ENCODE results near the gene PCDHGB1.

The PCDHGB1 gene

GRCh38 chr5:141355641-141356040 is 5.7 kb downstream of the PCDHGB1 start:
- Histone ChIP-seq H3K4me3 (ENCODE audit: low read length) (no peak overlapping the region), H3K4me1 (ENCODE audit: control insufficient read depth, insufficient read depth, low read length) (no peaks in the 10 kb centered on the region), H3K27me3 (ENCODE audit: control insufficient read depth, insufficient read depth, low read length) (peaks cover 7% of the 10 kb centered on the region), H3K36me3 (ENCODE audit: control insufficient read depth, insufficient read depth, low read length) (no peaks in the 10 kb centered on the region), H3K9ac (ENCODE audit: low read length) (no peak overlapping the region), H3K9me3 (ENCODE audit: control insufficient read depth, low read length) (peaks cover 16% of the 10 kb centered on the region)

GRCh38 chr5:141356133-141356532 is 6.2 kb downstream of the PCDHGB1 start:
- Histone ChIP-seq H3K9ac (ENCODE audit: low read length) (no peak overlapping the region), H3K4me1 (ENCODE audit: control insufficient read depth, insufficient read depth, low read length) (no peaks in the 10 kb centered on the region), H3K27me3 (ENCODE audit: control insufficient read depth, insufficient read depth, low read length) (peaks cover 4% of the 10 kb centered on the region), H3K9me3 (ENCODE audit: control insufficient read depth, low read length) (peaks cover 18% of the 10 kb centered on the region), H3K36me3 (ENCODE audit: control insufficient read depth, insufficient read depth, low read length) (no peaks in the 10 kb centered on the region), H3K4me3 (ENCODE audit: low read length) (no peak overlapping the region)

GRCh38 chr5:141356950-141357349 is 7.1 kb downstream of the PCDHGB1 start:
- H3K9me3 ChIP-seq (ENCODE audit: control insufficient read depth, low read length): peaks cover 18% of the 10 kb centered on the region
- H3K4me1 ChIP-seq (ENCODE audit: control insufficient read depth, insufficient read depth, low read length): no peaks in the 10 kb centered on the region
- no peak overlapping the region for H3K4me3 ChIP-seq (ENCODE audit: low read length)

GRCh38 chr5:141359790-141360426 is 10.0 kb downstream of the PCDHGB1 start, which contains the start of gene PCDHGB2:
Gene PCDHGB2, plus strand, starts transcription at chr5:141359994. Its CDS starts 142 bp downstream, at chr5:141360136.
- no peak within 1 kb of the TSS for H3K4me3 ChIP-seq (ENCODE audit: low read length)
- no peak within 1 kb of the TSS for H3K9ac ChIP-seq (ENCODE audit: low read length)
- H3K36me3 ChIP-seq (ENCODE audit: control insufficient read depth, insufficient read depth, low read length): no peaks in the 10 kb centered on the region
- H3K9me3 ChIP-seq (ENCODE audit: control insufficient read depth, low read length): peaks cover 17% of the 10 kb centered on the region
- H3K4me1 ChIP-seq (ENCODE audit: control insufficient read depth, insufficient read depth, low read length): no peaks in the 10 kb centered on the region
- H3K27me3 ChIP-seq (ENCODE audit: control insufficient read depth, insufficient read depth, low read length): peaks cover 21% of the 10 kb centered on the region

More at GRCh38 chr5:141356950-141357349, 7.1 kb downstream of the PCDHGB1 start:
- no peak overlapping the region for H3K9ac ChIP-seq (ENCODE audit: low read length)
- peaks cover 8% of the 10 kb centered on the region for H3K27me3 ChIP-seq (ENCODE audit: control insufficient read depth, insufficient read depth, low read length)
- H3K36me3 ChIP-seq (ENCODE audit: control insufficient read depth, insufficient read depth, low read length): no peaks in the 10 kb centered on the region

- peaks cover 25% of the 10 kb centered on the region for H3K9me3 ChIP-seq (ENCODE audit: control insufficient read depth, low read length)
- no peaks in the 10 kb centered on the region for H3K4me1 ChIP-seq (ENCODE audit: control insufficient read depth, insufficient read depth, low read length)
Observed at GRCh38 chr5:141360685-141361084, 10.8 kb downstream of the PCDHGB1 start.

GRCh38 chr5:141362719-141363118 is 12.8 kb downstream of the PCDHGB1 start:
- no peaks in the 10 kb centered on the region for H3K4me1 ChIP-seq (ENCODE audit: control insufficient read depth, insufficient read depth, low read length)
- no peak overlapping the region for H3K9ac ChIP-seq (ENCODE audit: low read length)
- peaks cover 36% of the 10 kb centered on the region for H3K27me3 ChIP-seq (ENCODE audit: control insufficient read depth, insufficient read depth, low read length)
- H3K4me3 ChIP-seq (ENCODE audit: low read length): no peak overlapping the region
- H3K36me3 ChIP-seq (ENCODE audit: control insufficient read depth, insufficient read depth, low read length): no peaks in the 10 kb centered on the region
- peaks cover 27% of the 10 kb centered on the region for H3K9me3 ChIP-seq (ENCODE audit: control insufficient read depth, low read length)

More at GRCh38 chr5:141360685-141361084, 10.8 kb downstream of the PCDHGB1 start:
- Histone ChIP-seq H3K27me3 (ENCODE audit: control insufficient read depth, insufficient read depth, low read length) (peaks cover 27% of the 10 kb centered on the region), H3K9ac (ENCODE audit: low read length) (no peak overlapping the region), H3K36me3 (ENCODE audit: control insufficient read depth, insufficient read depth, low read length) (no peaks in the 10 kb centered on the region), H3K4me3 (ENCODE audit: low read length) (no peak overlapping the region)

GRCh38 chr5:141363952-141364660 is 14.2 kb downstream of the PCDHGB1 start, which contains the start of gene PCDHGA5:
Gene PCDHGA5, plus strand, starts transcription at chr5:141364162. Its CDS starts 169 bp downstream, at chr5:141364331.
- peaks cover 27% of the 10 kb centered on the region for H3K9me3 ChIP-seq (ENCODE audit: control insufficient read depth, low read length)
- H3K4me3 ChIP-seq (ENCODE audit: low read length): no peak within 1 kb of the TSS
- H3K9ac ChIP-seq (ENCODE audit: low read length): no peak within 1 kb of the TSS
- H3K4me1 ChIP-seq (ENCODE audit: control insufficient read depth, insufficient read depth, low read length): no peaks in the 10 kb centered on the region
- peaks cover 36% of the 10 kb centered on the region for H3K27me3 ChIP-seq (ENCODE audit: control insufficient read depth, insufficient read depth, low read length)
- H3K36me3 ChIP-seq (ENCODE audit: control insufficient read depth, insufficient read depth, low read length): no peaks in the 10 kb centered on the region

GRCh38 chr5:141366016-141366896 is 16.4 kb downstream of the PCDHGB1 start:
- Histone ChIP-seq H3K9ac (ENCODE audit: low read length) (no peak overlapping the region), H3K4me3 (ENCODE audit: low read length) (no peak overlapping the region), H3K4me1 (ENCODE audit: control insufficient read depth, insufficient read depth, low read length) (no peaks in the 10 kb centered on the region), H3K9me3 (ENCODE audit: control insufficient read depth, low read length) (peaks cover 26% of the 10 kb centered on the region), H3K27me3 (ENCODE audit: control insufficient read depth, insufficient read depth, low read length) (peaks cover 44% of the 10 kb centered on the region), H3K36me3 (ENCODE audit: control insufficient read depth, insufficient read depth, low read length) (no peaks in the 10 kb centered on the region)

- Histone ChIP-seq H3K9me3 (ENCODE audit: control insufficient read depth, low read length) (peaks cover 25% of the 10 kb centered on the region), H3K4me3 (ENCODE audit: low read length) (no peak within 1 kb of the TSS), H3K27me3 (ENCODE audit: control insufficient read depth, insufficient read depth, low read length) (peaks cover 37% of the 10 kb centered on the region), H3K4me1 (ENCODE audit: control insufficient read depth, insufficient read depth, low read length) (no peaks in the 10 kb centered on the region), H3K9ac (ENCODE audit: low read length) (no peak within 1 kb of the TSS), H3K36me3 (ENCODE audit: control insufficient read depth, insufficient read depth, low read length) (no peaks in the 10 kb centered on the region)
Observed at GRCh38 chr5:141369994-141370848, 20.3 kb downstream of the PCDHGB1 start, which contains the start of gene PCDHGB3. Gene PCDHGB3, plus strand, starts transcription at chr5:141370242. Its CDS starts 153 bp downstream, at chr5:141370395.

- Histone ChIP-seq H3K4me1 (ENCODE audit: control insufficient read depth, insufficient read depth, low read length) (no peaks in the 10 kb centered on the region), H3K4me3 (ENCODE audit: low read length) (no peak overlapping the region), H3K27me3 (ENCODE audit: control insufficient read depth, insufficient read depth, low read length) (peaks cover 24% of the 10 kb centered on the region), H3K9me3 (ENCODE audit: control insufficient read depth, low read length) (peaks cover 18% of the 10 kb centered on the region), H3K36me3 (ENCODE audit: control insufficient read depth, insufficient read depth, low read length) (no peaks in the 10 kb centered on the region), H3K9ac (ENCODE audit: low read length) (no peak overlapping the region)
Observed at GRCh38 chr5:141371572-141372475, 21.9 kb downstream of the PCDHGB1 start.

Measured in mucosa of stomach (tissue), 1 donor.